Heart left ventricle (tissue), 13 donors: ENCODE data around the gene RPL29.

ENCODE experiments used
- POLR2A ChIP-seq, 2 donors: fragments of 450-650 bp; IDR thresholded peaks; one replicate each; pipeline ENCODE4 v1.6.1; 2017; ENCODE audit warnings: antibody characterized with exemption in 2 of 2, mild to moderate bottlenecking in 2 of 2, moderate library complexity in 2 of 2
- TF ChIP-seq, protein P1 (sequence below), 12 donors: fragments of 200-600 bp; sonication (generic) in 4 of 12; IDR thresholded peaks; one replicate each; pipeline versions ENCODE4 v1.5.0 to v1.8.0; 2018 to 2022; ENCODE audit warnings: antibody characterized with exemption in 12 of 12, mild to moderate bottlenecking in 5 of 12
- donor health status: ischemic (EF 13 %, LVEDD 7.1; RV severe dilation, severe dysfunction).
- donor health status: DM: no; HTN: yes; CAD: no.
- donor health status: DM: no; HTN: no; CAD: no.
- donor health status: ischemic (EF 25% LVEDD 6.9; RV normal size, moderate dysfunction).
- donor health status: ischemic (EF 25% LVEDD 5.7; RV mildly dilated, moderate dysfunction).
- donor health status: ischemic (EF 35%, LVEDD 5.7; RV mildly dilated, moderate dysfunction).
- donor health status: nonischemic (EF 11% LVEDD 7.7; RV severe dilation, severe dysfunction).
- donor health status: DM: yes; HTN: yes; CAD: no.
- donor health status: PGD.
- donor health status: ischemic (EF 29% LVEDD 5.4; RV normal size, mild dysfunction).
- donor health status: nonischemic (EF 23%, LVEDD 6.1; RV moderate dilation, normal function).

DNA sequence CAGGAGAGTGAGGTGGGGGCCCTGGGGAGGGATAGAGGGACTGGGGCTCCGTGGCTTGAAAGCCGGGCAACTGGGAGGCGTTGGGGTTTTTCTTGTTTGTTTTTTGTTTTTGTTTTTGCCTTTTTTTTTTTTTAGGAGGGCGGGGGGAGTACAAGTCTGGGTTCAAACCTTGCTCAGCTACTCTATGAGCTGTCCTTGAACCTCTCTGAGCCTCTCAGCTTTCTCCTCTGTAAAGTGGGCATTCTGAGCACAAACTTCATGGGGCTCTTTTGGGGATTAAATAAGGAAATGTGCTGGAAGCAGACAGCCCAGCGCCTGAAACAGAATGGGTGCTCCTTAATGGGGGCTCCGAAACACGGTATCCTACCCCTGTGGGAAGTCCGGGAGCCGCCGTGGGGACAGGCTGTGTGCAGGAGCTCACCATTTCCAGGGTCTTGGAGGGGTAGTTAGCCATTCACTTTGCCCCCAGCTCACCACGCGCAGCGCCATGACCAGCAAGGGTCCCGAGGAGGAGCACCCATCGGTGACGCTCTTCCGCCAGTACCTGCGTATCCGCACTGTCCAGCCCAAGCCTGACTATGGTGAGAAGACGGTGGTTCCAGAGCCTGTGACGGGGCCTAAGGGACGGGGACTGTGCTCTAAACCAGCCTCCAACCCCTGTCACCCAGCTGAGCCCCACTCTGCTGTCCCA is 12.0 kb downstream of the RPL29 start:
- TF ChIP-seq, protein P1, sequence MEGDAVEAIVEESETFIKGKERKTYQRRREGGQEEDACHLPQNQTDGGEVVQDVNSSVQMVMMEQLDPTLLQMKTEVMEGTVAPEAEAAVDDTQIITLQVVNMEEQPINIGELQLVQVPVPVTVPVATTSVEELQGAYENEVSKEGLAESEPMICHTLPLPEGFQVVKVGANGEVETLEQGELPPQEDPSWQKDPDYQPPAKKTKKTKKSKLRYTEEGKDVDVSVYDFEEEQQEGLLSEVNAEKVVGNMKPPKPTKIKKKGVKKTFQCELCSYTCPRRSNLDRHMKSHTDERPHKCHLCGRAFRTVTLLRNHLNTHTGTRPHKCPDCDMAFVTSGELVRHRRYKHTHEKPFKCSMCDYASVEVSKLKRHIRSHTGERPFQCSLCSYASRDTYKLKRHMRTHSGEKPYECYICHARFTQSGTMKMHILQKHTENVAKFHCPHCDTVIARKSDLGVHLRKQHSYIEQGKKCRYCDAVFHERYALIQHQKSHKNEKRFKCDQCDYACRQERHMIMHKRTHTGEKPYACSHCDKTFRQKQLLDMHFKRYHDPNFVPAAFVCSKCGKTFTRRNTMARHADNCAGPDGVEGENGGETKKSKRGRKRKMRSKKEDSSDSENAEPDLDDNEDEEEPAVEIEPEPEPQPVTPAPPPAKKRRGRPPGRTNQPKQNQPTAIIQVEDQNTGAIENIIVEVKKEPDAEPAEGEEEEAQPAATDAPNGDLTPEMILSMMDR (IDR thresholded peaks at IDR 0.05): no peak
- no peak for TF ChIP-seq POLR2A (IDR thresholded peaks at IDR 0.05)
